Measurements from ENCODE around the gene SLC11A1.

Gene SLC11A1

GRCh38 chr2:218366621-218367414, 15.3 kb upstream of the SLC11A1 start:
- no peak for DNase-seq (ENCODE audit: extremely low read depth in 1 of 2, low read depth in 1 of 2)

GRCh38 chr2:218367415-218368149, 14.5 kb upstream of the SLC11A1 start:
- peak; percentile 49 to 67 for DNase-seq (ENCODE audit: extremely low read depth in 1 of 2, low read depth in 1 of 2)

GRCh38 chr2:218368150-218368528, 13.9 kb upstream of the SLC11A1 start:
- no peak for DNase-seq (ENCODE audit: extremely low read depth in 1 of 2, low read depth in 1 of 2)

GRCh38 chr2:218368621-218369153, 13.4 kb upstream of the SLC11A1 start:
- no peak for DNase-seq (ENCODE audit: extremely low read depth in 1 of 2, low read depth in 1 of 2)

GRCh38 chr2:218369330-218369729, 12.7 kb upstream of the SLC11A1 start:
- no peak for DNase-seq (ENCODE audit: extremely low read depth in 1 of 2, low read depth in 1 of 2)

- DNase-seq (ENCODE audit: extremely low read depth in 1 of 2, low read depth in 1 of 2), result no peak
Measured at GRCh38 chr2:218370410-218371063, 11.5 kb upstream of the SLC11A1 start.

GRCh38 chr2:218371983-218372350, 10.1 kb upstream of the SLC11A1 start:
- no peak for DNase-seq (ENCODE audit: extremely low read depth in 1 of 2, low read depth in 1 of 2)

- DNase-seq (ENCODE audit: extremely low read depth in 1 of 2, low read depth in 1 of 2), result no peak
Measured at GRCh38 chr2:218374795-218375194, 7.3 kb upstream of the SLC11A1 start.

- no peak for DNase-seq (ENCODE audit: extremely low read depth in 1 of 2, low read depth in 1 of 2)
Measured at GRCh38 chr2:218375212-218375611, 6.9 kb upstream of the SLC11A1 start.

- DNase-seq (ENCODE audit: extremely low read depth in 1 of 2, low read depth in 1 of 2), result no peak
Measured at GRCh38 chr2:218378053-218378452, 4.0 kb upstream of the SLC11A1 start.

GRCh38 chr2:218382785-218383184, 712 bp downstream of the SLC11A1 start:
- DNase-seq (ENCODE audit: extremely low read depth in 1 of 2, low read depth in 1 of 2), result no peak

GRCh38 chr2:218383892-218384519, 1.9 kb downstream of the SLC11A1 start:
- no peak for DNase-seq (ENCODE audit: extremely low read depth in 1 of 2, low read depth in 1 of 2)

GRCh38 chr2:218384975-218385374, 2.9 kb downstream of the SLC11A1 start:
- no peak for DNase-seq (ENCODE audit: extremely low read depth in 1 of 2, low read depth in 1 of 2)

- DNase-seq (ENCODE audit: extremely low read depth in 1 of 2, low read depth in 1 of 2), result no peak
Measured at GRCh38 chr2:218386505-218387368, 4.7 kb downstream of the SLC11A1 start.

- no peak for DNase-seq (ENCODE audit: extremely low read depth in 1 of 2, low read depth in 1 of 2)
Measured at GRCh38 chr2:218387369-218388194, 5.5 kb downstream of the SLC11A1 start.

GRCh38 chr2:218389333-218390150, 7.5 kb downstream of the SLC11A1 start:
- no peak for DNase-seq (ENCODE audit: extremely low read depth in 1 of 2, low read depth in 1 of 2)

- no peak for DNase-seq (ENCODE audit: extremely low read depth in 1 of 2, low read depth in 1 of 2)
Measured at GRCh38 chr2:218391202-218391601, 9.1 kb downstream of the SLC11A1 start.

- DNase-seq (ENCODE audit: extremely low read depth in 1 of 2, low read depth in 1 of 2), result no peak
Measured at GRCh38 chr2:218392459-218392858, 10.4 kb downstream of the SLC11A1 start.
